Omental fat pad (tissue), 4 donors: ENCODE data around the gene RMDN3. TPM values are rescaled to one million over a fixed set of nuclear protein-coding genes. Genes with fewer than 3 reads are reported as not detected.

ENCODE experiments used
- ATAC-seq: fragments of 150-250 bp; one replicate; pipeline ENCODE4 v1.9.1; 2016; ENCODE audit warnings: mild to moderate bottlenecking, moderate library complexity; ENCODE audit not compliant: low FRiP score
- DNase-seq: peaks from one replicate; pipeline ENCODE4 v3.0.0-alpha.2; 2019; ENCODE audit warnings: low spot score
- CTCF ChIP-seq, 3 donors: fragments of 450-650 bp; IDR thresholded peaks; one replicate each; pipeline ENCODE4 v1.5.1; 2016 to 2017; ENCODE audit warnings: antibody characterized with exemption in 3 of 3, mild to moderate bottlenecking in 3 of 3, moderate library complexity in 2 of 3
- total RNA-seq, 4 donors: library from RNA; depleted of rRNA; stranded (reverse); fragments of >200 nt; gene quantifications; one replicate each; pipeline ENCODE4 v1.1.0, GENCODE V29; 2016

RMDN3 gene
- total RNA-seq, 4 donors from 2014 or later: 32.8 to 50.8 (median 43.7) TPM

GRCh38 chr15:40768521-40769273 lies 13.6 kb upstream of the RMDN3 start:
- no peak for TF ChIP-seq CTCF (IDR thresholded peaks at IDR 0.05)
- ATAC-seq: no peak
- DNase-seq: no peak

GRCh38 chr15:40767838-40768500 lies 12.9 kb upstream of the RMDN3 start:
- TF ChIP-seq CTCF (IDR thresholded peaks at IDR 0.05): no peak
- DNase-seq (no peak), ATAC-seq (no peak)

GRCh38 chr15:40766906-40767837 lies 12.1 kb upstream of the RMDN3 start:
- TF ChIP-seq CTCF (IDR thresholded peaks at IDR 0.05): no peak
- no peak for ATAC-seq
- DNase-seq: no peak

- no peak for TF ChIP-seq CTCF (IDR thresholded peaks at IDR 0.05)
- DNase-seq (no peak), ATAC-seq (no peak)
Observed at GRCh38 chr15:40766194-40766815, 11.3 kb upstream of the RMDN3 start.

- DNase-seq (no peak), ATAC-seq (no peak)
- TF ChIP-seq CTCF (IDR thresholded peaks at IDR 0.05): no peak
Observed at GRCh38 chr15:40764629-40765103, 9.6 kb upstream of the RMDN3 start.

GRCh38 chr15:40763801-40764628 lies 9.0 kb upstream of the RMDN3 start, which contains the start of gene GCHFR:
Gene GCHFR (plus strand): TSS chr15:40764068. CDS start chr15:40764181, 113 bp downstream.
- peak; percentile 38 for DNase-seq
- TF ChIP-seq CTCF (IDR thresholded peaks at IDR 0.05): no peak
- peak; percentile 63 for ATAC-seq
